ENCODE measurements around the gene GPC4. TPM values are rescaled to one million over a fixed set of nuclear protein-coding genes. Genes with fewer than 3 reads are reported as not detected.

GPC4 gene
- 10 to 100 TPM; 23.1 to 32.7 TPM for total RNA-seq
- polyA plus RNA-seq = 10 to 100 TPM; 12.5 to 20.8 TPM
- long read RNA-seq, donor 1, full-length matches to known transcripts = 96 of 101 reads
- long read RNA-seq, donor 1, partial matches to known transcripts = 4 of 101 reads
- long read RNA-seq, donor 1, other reads (novel, unspliced or antisense) = 1 of 101 reads
- long read RNA-seq, donor 2, full-length matches to known transcripts = 16 of 23 reads
- long read RNA-seq, donor 2, partial matches to known transcripts = 5 of 23 reads
- long read RNA-seq, donor 2, other reads (novel, unspliced or antisense) = 2 of 23 reads

DNA sequence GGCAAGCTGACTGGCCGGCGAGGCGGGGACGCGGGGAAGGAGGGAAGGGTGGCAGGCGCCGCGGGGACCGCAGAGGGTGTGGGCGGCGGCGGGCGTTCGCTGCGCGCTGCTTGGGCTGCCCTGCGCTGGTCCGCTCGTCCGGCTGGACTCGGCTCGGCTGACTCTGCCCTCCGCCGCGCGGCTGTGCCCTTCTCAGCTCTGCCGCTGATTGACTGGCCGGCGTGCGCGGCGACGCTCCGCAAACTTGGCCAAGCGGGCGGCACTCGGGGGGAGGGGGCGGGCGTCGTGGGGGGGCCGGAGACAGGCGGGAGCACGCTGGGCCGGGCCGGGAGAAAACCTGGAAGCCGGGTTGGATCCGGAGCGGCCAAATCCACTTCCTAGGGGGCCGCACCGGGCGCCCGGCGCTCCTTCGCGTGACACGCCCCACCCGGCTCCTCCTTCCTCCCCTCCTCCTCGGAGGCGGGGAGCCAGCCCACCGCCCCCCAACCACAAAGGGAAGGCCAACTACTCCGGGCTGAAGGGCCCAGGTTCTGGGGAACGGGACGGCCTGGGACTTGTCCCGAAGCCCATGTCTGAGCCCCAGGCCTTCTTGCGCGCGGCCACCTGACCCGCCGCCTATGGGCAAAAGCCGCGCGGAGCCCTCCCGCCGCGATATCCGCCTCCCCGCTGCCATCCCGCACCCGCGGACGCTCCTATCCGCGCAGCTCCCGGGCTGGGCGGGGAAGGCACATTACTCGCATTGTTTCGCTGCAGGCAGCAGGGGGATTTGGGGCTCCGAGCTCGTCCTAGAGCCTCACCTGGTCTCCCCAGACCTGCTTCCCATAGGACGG lies at the start of gene GPC4:
GPC4 (minus strand) TSS at position 214 of the 830 bp plus-strand sequence. CDS start 524 bp downstream, outside the sequence.
- intact Hi-C loops (cut with DNase I) = loop anchor here in 1 of 2 donors (10.0 kb wide), 2 partner anchors 149 to 239 kb away; no protein-coding TSS in a partner anchor
- Histone ChIP-seq H3K36me3 (ENCODE audit: control insufficient read depth in 1 of 2, insufficient read depth in 2 of 2, low read length in 1 of 2) (no peaks in the 10 kb centered on the region), H3K4me3 (ENCODE audit: low read length in 2 of 2) (peak within 1 kb of the TSS; percentile 42 to 71), H3K27ac (ENCODE audit: low read depth in 1 of 2, low read length in 2 of 2) (peak within 1 kb of the TSS in 1 of 2 donors; percentile 50), H3K9me3 (ENCODE audit: control insufficient read depth, low read length) (no peaks in the 10 kb centered on the region), H3K27me3 (ENCODE audit: control insufficient read depth in 1 of 2, insufficient read depth in 2 of 2, low read length in 1 of 2) (no peaks in the 10 kb centered on the region), H3K4me1 (ENCODE audit: control insufficient read depth in 1 of 2, insufficient read depth in 2 of 2, low read length in 2 of 2) (no peaks in the 10 kb centered on the region)
- ATAC-seq (ENCODE audit: low FRiP score) (peak; percentile 79), DNase-seq (peak; percentile 73 to 89)
- WGBS, 2 donors = 0 to 23% methylated on average over 56 to 89 of the region's 90 CpGs

DNA sequence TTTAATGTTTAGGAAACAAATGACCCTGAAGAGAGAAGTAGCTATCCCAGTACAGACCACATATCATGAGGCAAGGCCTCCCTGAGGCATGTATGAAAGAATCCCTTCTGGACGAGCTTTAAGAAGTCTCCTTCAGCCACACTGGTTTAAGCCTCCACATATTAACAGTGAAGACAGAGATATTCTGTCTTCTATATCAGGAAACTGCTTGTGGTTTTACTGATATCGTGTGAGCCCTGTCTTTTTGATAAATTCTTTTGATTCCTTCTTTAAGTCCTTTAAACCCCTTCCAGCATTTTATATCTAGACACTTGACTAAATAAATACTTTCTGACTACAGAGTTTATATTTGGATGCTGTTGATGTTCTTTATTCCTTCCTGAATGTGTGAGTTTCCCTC lies 45.9 kb upstream of the GPC4 start:
- no peak for ATAC-seq (ENCODE audit: low FRiP score)

GRCh38 chrX:133454924-133455323 lies 39.6 kb upstream of the GPC4 start:
- Histone ChIP-seq H3K27me3 (ENCODE audit: control insufficient read depth in 1 of 2, insufficient read depth in 2 of 2, low read length in 1 of 2) (no peaks in the 10 kb centered on the region), H3K36me3 (ENCODE audit: control insufficient read depth in 1 of 2, insufficient read depth in 2 of 2, low read length in 1 of 2) (no peaks in the 10 kb centered on the region), H3K27ac (ENCODE audit: low read depth in 1 of 2, low read length in 2 of 2) (no peak overlapping the region), H3K9me3 (ENCODE audit: control insufficient read depth, low read length) (no peaks in the 10 kb centered on the region), H3K4me3 (ENCODE audit: low read length in 2 of 2) (no peak overlapping the region), H3K4me1 (ENCODE audit: control insufficient read depth in 1 of 2, insufficient read depth in 2 of 2, low read length in 2 of 2) (no peaks in the 10 kb centered on the region)
- WGBS, 2 donors = 61 to 88% methylated on average over 5 of the region's 5 CpGs
- DNase-seq (no peak), ATAC-seq (ENCODE audit: low FRiP score) (no peak)
- intact Hi-C loops (cut with DNase I) = no loop called here

More for the DNA sequence above, 45.9 kb upstream of the GPC4 start:
- H3K36me3 ChIP-seq (ENCODE audit: control insufficient read depth in 1 of 2, insufficient read depth in 2 of 2, low read length in 1 of 2) = no peaks in the 10 kb centered on the region
- intact Hi-C loops (cut with DNase I) = no loop called here
- H3K4me1 ChIP-seq (ENCODE audit: control insufficient read depth in 1 of 2, insufficient read depth in 2 of 2, low read length in 2 of 2) = no peaks in the 10 kb centered on the region
- no peak overlapping the region for H3K27ac ChIP-seq (ENCODE audit: low read depth in 1 of 2, low read length in 2 of 2)
- H3K4me3 ChIP-seq (ENCODE audit: low read length in 2 of 2) = no peak overlapping the region
- H3K27me3 ChIP-seq (ENCODE audit: control insufficient read depth in 1 of 2, insufficient read depth in 2 of 2, low read length in 1 of 2) = no peaks in the 10 kb centered on the region
- DNase-seq = no peak
- no peaks in the 10 kb centered on the region for H3K9me3 ChIP-seq (ENCODE audit: control insufficient read depth, low read length)
- 70 to 86% methylated on average over 2 of the region's 2 CpGs for WGBS, 2 donors

DNA sequence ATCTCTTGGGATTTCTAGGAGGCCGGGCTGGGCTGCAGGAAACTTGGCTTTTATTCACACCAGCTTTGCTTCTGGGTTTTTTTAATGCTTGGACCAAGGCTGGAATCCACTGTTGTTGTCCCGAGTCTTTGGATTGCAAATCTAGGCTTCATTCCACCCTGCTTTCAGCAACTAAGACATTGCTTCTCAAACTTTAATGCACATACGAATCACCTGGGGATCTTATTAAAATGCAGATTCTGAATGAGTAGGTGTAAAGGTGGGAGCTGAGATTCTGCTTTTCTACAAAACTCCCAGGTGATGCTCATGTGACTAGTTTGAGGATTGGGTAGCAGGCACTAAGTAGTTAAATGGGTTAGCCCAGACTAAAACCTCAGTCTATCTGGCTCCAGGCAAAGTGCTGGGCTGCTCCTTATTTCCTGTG lies 39.2 kb upstream of the GPC4 start:
- WGBS, 2 donors = 14 to 18% methylated on average over 3 of the region's 3 CpGs
- H3K4me1 ChIP-seq (ENCODE audit: control insufficient read depth in 1 of 2, insufficient read depth in 2 of 2, low read length in 2 of 2) = no peaks in the 10 kb centered on the region
- no peak for DNase-seq
- H3K4me3 ChIP-seq (ENCODE audit: low read length in 2 of 2) = no peak overlapping the region
- no peak for ATAC-seq (ENCODE audit: low FRiP score)
- no peak overlapping the region for H3K27ac ChIP-seq (ENCODE audit: low read depth in 1 of 2, low read length in 2 of 2)
- no peaks in the 10 kb centered on the region for H3K9me3 ChIP-seq (ENCODE audit: control insufficient read depth, low read length)
- H3K36me3 ChIP-seq (ENCODE audit: control insufficient read depth in 1 of 2, insufficient read depth in 2 of 2, low read length in 1 of 2) = no peaks in the 10 kb centered on the region
- intact Hi-C loops (cut with DNase I) = no loop called here
- H3K27me3 ChIP-seq (ENCODE audit: control insufficient read depth in 1 of 2, insufficient read depth in 2 of 2, low read length in 1 of 2) = no peaks in the 10 kb centered on the region

DNA sequence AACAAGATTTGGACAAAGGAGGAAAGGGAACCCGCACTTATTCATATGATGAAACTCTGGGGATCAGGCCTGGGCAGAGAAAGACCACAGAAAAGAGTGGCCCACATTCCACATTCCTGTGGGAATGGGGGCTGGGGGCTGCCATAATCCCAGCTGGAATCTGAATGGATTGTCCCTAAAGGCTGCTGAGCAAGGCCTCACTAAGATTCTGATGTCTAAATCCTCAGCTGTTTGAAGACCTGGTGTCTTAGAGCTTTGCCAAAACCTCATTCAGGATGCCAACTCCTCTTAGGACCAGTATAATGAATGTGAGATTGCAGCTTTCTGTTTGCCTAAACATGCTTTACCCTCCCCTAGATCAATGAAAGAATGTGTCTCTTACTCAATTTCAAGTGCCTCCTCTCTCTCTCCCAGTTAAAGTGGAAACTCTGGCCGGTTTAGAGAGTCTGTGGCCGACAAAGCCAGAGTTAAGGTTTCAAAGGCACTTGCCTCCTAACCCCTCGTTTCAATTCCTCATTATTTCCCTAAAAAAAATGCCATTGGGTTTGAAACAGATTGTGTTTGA lies 33.3 kb upstream of the GPC4 start:
- ATAC-seq (ENCODE audit: low FRiP score) (no peak), DNase-seq (no peak)
- no peak overlapping the region for H3K27ac ChIP-seq (ENCODE audit: low read depth in 1 of 2, low read length in 2 of 2)
- no peaks in the 10 kb centered on the region for H3K4me1 ChIP-seq (ENCODE audit: control insufficient read depth in 1 of 2, insufficient read depth in 2 of 2, low read length in 2 of 2)
- intact Hi-C loops (cut with DNase I) = no loop called here
- WGBS, 2 donors = 72 to 88% methylated on average over 4 of the region's 4 CpGs
- H3K9me3 ChIP-seq (ENCODE audit: control insufficient read depth, low read length) = no peaks in the 10 kb centered on the region
- no peaks in the 10 kb centered on the region for H3K36me3 ChIP-seq (ENCODE audit: control insufficient read depth in 1 of 2, insufficient read depth in 2 of 2, low read length in 1 of 2)
- H3K27me3 ChIP-seq (ENCODE audit: control insufficient read depth in 1 of 2, insufficient read depth in 2 of 2, low read length in 1 of 2) = no peaks in the 10 kb centered on the region
- no peak overlapping the region for H3K4me3 ChIP-seq (ENCODE audit: low read length in 2 of 2)

DNA sequence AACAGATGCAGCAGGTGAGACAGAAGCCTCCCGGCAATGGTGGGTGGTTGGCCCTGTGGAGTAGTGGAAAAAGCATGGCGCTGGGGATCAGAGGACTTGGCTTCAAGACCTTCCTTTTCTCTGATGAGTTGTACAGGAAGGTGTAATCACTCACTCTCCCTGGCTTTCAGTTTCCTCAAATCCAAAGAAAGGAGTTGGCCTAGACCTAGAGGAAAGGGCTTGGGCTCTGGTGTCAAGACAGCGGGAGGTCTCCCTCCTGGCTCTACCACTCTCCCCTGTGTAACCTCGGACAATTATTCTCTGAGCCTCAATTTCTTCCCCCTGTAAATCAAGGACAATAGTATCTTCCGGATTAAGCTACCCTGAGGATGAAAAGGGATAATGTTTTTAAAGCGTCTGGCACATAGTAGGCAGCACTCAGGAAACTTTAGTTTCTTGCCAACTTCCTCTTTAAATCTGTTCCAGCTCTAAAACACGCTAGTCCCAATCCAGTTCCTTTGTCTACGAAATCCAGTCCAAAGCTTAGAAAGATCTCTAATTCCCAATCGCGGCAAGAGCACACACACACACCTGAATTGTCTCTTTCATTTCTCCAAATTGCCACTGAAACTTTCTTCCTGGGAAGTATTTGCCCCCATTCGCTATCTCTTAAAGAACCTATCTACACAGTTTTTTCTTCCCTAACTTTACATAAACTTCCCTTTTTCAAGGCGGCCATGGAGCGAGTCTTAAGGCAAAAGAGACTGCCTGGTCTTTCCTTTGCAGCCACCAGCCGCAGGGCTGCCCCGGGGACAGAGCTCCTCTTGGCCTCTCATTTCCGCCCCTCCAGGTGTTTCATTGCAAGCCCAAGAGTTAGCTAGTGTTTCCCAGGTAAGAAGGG lies 29.9 kb upstream of the GPC4 start:
- Histone ChIP-seq H3K36me3 (ENCODE audit: control insufficient read depth in 1 of 2, insufficient read depth in 2 of 2, low read length in 1 of 2) (no peaks in the 10 kb centered on the region), H3K27me3 (ENCODE audit: control insufficient read depth in 1 of 2, insufficient read depth in 2 of 2, low read length in 1 of 2) (no peaks in the 10 kb centered on the region), H3K4me1 (ENCODE audit: control insufficient read depth in 1 of 2, insufficient read depth in 2 of 2, low read length in 2 of 2) (no peaks in the 10 kb centered on the region), H3K27ac (ENCODE audit: low read depth in 1 of 2, low read length in 2 of 2) (no peak overlapping the region), H3K9me3 (ENCODE audit: control insufficient read depth, low read length) (no peaks in the 10 kb centered on the region), H3K4me3 (ENCODE audit: low read length in 2 of 2) (peak overlapping the region in 1 of 2 donors; percentile 87)
- ATAC-seq (ENCODE audit: low FRiP score) = no peak
- intact Hi-C loops (cut with DNase I) = no loop called here
- 23 to 24% methylated on average over 16 of the region's 16 CpGs for WGBS, 2 donors
- DNase-seq = no peak

DNA sequence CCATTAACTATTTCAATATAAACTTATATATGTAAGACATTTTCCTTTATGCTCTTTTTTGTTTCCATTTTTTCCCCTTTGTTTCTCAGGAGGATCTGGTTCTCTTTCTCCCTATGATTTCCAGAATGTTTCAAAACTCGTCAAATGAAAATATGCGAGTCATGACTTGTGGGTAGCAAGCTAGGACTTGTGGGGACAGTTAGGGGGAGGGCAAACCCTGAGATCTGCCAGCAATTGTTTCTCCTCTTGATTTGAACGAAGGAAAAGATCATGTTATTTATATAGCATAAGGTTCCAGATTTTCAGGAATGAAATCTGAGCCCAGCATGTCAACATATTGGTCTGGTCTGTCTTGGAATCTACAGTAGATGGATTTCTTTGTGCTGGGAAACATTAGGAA lies 28.9 kb upstream of the GPC4 start:
- no peaks in the 10 kb centered on the region for H3K27me3 ChIP-seq (ENCODE audit: control insufficient read depth in 1 of 2, insufficient read depth in 2 of 2, low read length in 1 of 2)
- H3K9me3 ChIP-seq (ENCODE audit: control insufficient read depth, low read length) = no peaks in the 10 kb centered on the region
- ATAC-seq (ENCODE audit: low FRiP score) (no peak), DNase-seq (no peak)
- H3K36me3 ChIP-seq (ENCODE audit: control insufficient read depth in 1 of 2, insufficient read depth in 2 of 2, low read length in 1 of 2) = no peaks in the 10 kb centered on the region
- no peak overlapping the region for H3K27ac ChIP-seq (ENCODE audit: low read depth in 1 of 2, low read length in 2 of 2)
- intact Hi-C loops (cut with DNase I) = no loop called here
- H3K4me3 ChIP-seq (ENCODE audit: low read length in 2 of 2) = no peak overlapping the region
- no peaks in the 10 kb centered on the region for H3K4me1 ChIP-seq (ENCODE audit: control insufficient read depth in 1 of 2, insufficient read depth in 2 of 2, low read length in 2 of 2)
- WGBS, 2 donors = 40 to 44% methylated on average over 3 of the region's 3 CpGs

GRCh38 chrX:133440797-133441163 lies 25.5 kb upstream of the GPC4 start:
- H3K36me3 ChIP-seq (ENCODE audit: control insufficient read depth in 1 of 2, insufficient read depth in 2 of 2, low read length in 1 of 2) = no peaks in the 10 kb centered on the region
- no peaks in the 10 kb centered on the region for H3K4me1 ChIP-seq (ENCODE audit: control insufficient read depth in 1 of 2, insufficient read depth in 2 of 2, low read length in 2 of 2)
- ATAC-seq (ENCODE audit: low FRiP score) = no peak
- no peak for DNase-seq
- no peak overlapping the region for H3K27ac ChIP-seq (ENCODE audit: low read depth in 1 of 2, low read length in 2 of 2)
- intact Hi-C loops (cut with DNase I) = no loop called here
- no peaks in the 10 kb centered on the region for H3K9me3 ChIP-seq (ENCODE audit: control insufficient read depth, low read length)
- WGBS, 2 donors = 73 to 91% methylated on average over 7 of the region's 7 CpGs
- H3K27me3 ChIP-seq (ENCODE audit: control insufficient read depth in 1 of 2, insufficient read depth in 2 of 2, low read length in 1 of 2) = no peaks in the 10 kb centered on the region
- H3K4me3 ChIP-seq (ENCODE audit: low read length in 2 of 2) = no peak overlapping the region

All from aorta (tissue), 5 donors.